Stomach smooth muscle (tissue), 2 donors: ENCODE data around the gene ISCA1.

Experiments used
- H3K27ac ChIP-seq: one replicate; pipeline ENCODE4 v1.7.0; 2013; ENCODE audit warnings: mild to moderate bottlenecking, low read length, inconsistent platforms
- H3K27me3 ChIP-seq, 2 donors: one replicate each; pipeline ENCODE4 v1.7.0; 2013; ENCODE audit warnings: low read length in 2 of 2; ENCODE audit not compliant: insufficient read depth in 2 of 2, control insufficient read depth in 1 of 2
- H3K36me3 ChIP-seq, 2 donors: one replicate each; pipeline ENCODE4 v1.7.0; 2013; ENCODE audit warnings: low read length in 2 of 2; ENCODE audit not compliant: control insufficient read depth in 2 of 2, insufficient read depth in 2 of 2
- H3K4me1 ChIP-seq: one replicate; pipeline ENCODE4 v1.7.0; 2013; ENCODE audit warnings: low read length; ENCODE audit not compliant: control insufficient read depth, insufficient read depth
- H3K4me3 ChIP-seq, 2 donors: one replicate each; pipeline ENCODE4 v1.7.0; 2013; ENCODE audit warnings: low read length in 2 of 2
- H3K9ac ChIP-seq, 2 donors: one replicate each; pipeline ENCODE4 v1.7.0; 2013; ENCODE audit warnings: low read length in 2 of 2, mild to moderate bottlenecking in 1 of 2
- H3K9me3 ChIP-seq, 2 donors: one replicate each; pipeline ENCODE4 v1.7.0; 2013; ENCODE audit warnings: low read length in 2 of 2; ENCODE audit not compliant: control insufficient read depth in 2 of 2
- donor health status: healthy.
- donor health status: Pancreatic carcinoma.

Gene ISCA1

DNA sequence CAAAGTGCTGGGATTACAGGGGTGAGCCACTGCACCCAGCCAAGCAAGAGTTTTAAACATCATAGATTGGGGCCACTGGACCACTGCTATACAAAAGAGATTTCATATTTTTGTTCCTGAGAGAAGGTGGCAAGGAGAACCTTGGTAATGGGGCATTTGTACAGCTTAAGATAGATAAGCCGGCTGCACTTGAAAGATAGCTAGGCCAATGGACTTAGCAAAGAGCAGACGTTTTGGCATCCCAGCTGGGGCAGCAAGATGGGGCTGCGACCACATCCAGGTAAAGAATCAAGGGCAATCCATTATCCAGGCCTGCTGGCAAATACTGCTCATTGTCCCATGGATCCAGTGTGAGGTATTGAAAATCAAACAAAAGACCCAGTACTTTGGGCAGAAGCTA is 3.9 kb upstream of the ISCA1 start:
- Histone ChIP-seq H3K4me3 (no peak overlapping the region), H3K27me3 (no peaks in the 10 kb centered on the region), H3K4me1 (peaks cover 5% of the 10 kb centered on the region), H3K9me3 (no peaks in the 10 kb centered on the region), H3K9ac (no peak overlapping the region), H3K36me3 (peaks cover 0 to 4% of the 10 kb centered on the region in 2 donors), H3K27ac (no peak overlapping the region)

DNA sequence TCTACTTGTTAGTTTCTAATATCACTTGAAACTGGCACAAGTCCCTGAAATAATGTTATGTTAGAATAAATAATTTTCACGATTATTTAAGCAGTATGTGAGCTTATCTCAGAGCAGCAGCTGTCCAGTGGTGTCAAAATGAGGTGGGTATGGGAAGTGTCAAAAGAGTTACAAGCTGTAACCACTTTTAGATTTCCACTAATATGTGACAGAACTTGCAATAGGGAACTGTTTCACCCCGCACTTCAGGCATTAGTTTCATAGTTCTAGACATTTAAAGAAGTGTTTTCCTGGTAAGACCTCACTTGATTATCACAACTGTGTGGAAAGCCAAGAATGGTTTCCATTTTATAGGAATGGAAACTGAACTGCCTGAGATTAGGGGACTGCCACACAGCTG is 2.9 kb upstream of the ISCA1 start:
- H3K36me3 ChIP-seq, result peaks cover 0 to 4% of the 10 kb centered on the region in 2 donors
- no peaks in the 10 kb centered on the region for H3K27me3 ChIP-seq
- H3K4me3 ChIP-seq, result no peak overlapping the region
- H3K9me3 ChIP-seq, result no peaks in the 10 kb centered on the region
- no peak overlapping the region for H3K27ac ChIP-seq
- peaks cover 9% of the 10 kb centered on the region for H3K4me1 ChIP-seq
- H3K9ac ChIP-seq, result no peak overlapping the region

DNA sequence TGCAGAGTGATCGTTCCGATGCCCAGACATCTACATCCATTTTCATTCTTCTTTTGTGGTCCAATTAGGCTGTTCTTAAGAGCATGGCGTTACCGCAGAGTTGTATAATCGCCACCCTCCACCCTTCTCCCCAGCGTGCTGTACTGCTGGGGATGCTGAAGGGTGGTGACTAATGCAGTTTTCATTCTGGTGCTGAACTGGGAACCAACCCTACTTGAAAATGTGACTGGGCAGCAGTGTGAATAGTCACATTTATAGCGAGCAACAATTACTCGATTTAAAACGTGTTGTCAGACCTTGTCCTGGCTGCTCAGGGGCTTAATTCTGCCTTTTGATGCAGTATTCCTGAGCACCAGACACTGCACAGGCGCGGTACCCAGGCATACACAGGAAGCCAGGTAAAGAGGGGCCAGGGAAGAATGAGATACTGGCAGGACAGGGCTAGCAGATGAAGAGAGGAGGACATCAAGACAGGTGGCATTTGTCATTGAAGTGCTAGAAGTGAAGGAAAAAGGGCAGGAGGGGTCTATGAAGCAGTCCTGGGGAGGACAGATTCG is 719 bp upstream of the ISCA1 start:
- Histone ChIP-seq H3K27ac (peak overlapping the region; percentile 88), H3K36me3 (peaks cover 0 to 4% of the 10 kb centered on the region in 2 donors), H3K27me3 (no peaks in the 10 kb centered on the region), H3K9ac (peak overlapping the region; percentile 83 to 84), H3K4me3 (peak overlapping the region; percentile 94 to 96), H3K4me1 (peaks cover 16% of the 10 kb centered on the region), H3K9me3 (no peaks in the 10 kb centered on the region)

DNA sequence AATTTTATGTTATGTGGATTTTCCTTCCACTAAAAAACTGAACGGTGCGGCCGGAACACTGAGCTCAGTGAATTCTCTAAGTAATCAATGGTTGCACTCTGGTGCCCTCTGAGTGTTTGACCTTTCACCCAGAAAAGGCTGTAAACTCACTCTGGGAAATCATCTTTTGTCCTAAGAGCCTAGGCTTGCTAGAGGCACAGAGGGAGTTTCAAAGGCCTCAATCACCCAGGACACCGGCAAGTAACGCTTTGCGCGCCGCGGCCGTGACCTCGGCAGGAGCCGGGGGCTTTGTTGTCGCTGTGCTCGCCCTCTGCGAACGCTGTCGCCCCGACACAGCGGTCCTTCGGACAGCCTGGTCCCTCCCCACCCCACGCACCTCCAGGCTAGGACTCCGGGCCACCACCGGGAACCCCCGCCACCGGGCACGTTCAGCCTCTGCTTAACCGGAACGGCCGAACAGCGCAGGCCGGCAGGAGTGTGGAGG is 703 bp downstream of the ISCA1 start:
- peak overlapping the region; percentile 88 for H3K27ac ChIP-seq
- peaks cover 16% of the 10 kb centered on the region for H3K4me1 ChIP-seq
- no peaks in the 10 kb centered on the region for H3K9me3 ChIP-seq
- H3K27me3 ChIP-seq, result no peaks in the 10 kb centered on the region
- H3K36me3 ChIP-seq, result peaks cover 0 to 4% of the 10 kb centered on the region in 2 donors
- H3K4me3 ChIP-seq, result peak overlapping the region; percentile 94 to 96
- peak overlapping the region; percentile 83 to 84 for H3K9ac ChIP-seq

DNA sequence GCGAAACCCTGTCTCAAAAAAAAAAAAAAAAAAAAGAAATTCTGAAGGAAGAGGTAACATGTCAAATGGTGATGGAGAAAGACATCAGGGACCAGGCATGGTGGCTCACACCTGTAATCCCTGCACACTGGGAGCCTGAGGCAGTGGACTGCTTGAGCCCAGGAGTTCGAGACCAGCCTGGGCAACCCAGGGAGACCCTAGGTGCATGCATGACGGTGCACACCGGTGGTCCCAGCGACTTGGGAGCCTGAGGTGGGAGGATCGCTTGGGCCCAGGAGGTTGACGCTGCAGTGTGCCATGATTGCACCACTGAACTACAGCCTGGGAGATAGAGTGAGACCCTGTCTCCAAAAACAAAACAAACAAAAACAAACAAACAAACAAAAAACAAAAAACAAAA is 1.8 kb downstream of the ISCA1 start:
- Histone ChIP-seq H3K27ac (no peak overlapping the region), H3K27me3 (no peaks in the 10 kb centered on the region), H3K9ac (no peak overlapping the region), H3K4me1 (peaks cover 16% of the 10 kb centered on the region), H3K36me3 (peaks cover 0 to 4% of the 10 kb centered on the region in 2 donors), H3K4me3 (peak overlapping the region in 1 of 2 donors; percentile 40), H3K9me3 (no peaks in the 10 kb centered on the region)

DNA sequence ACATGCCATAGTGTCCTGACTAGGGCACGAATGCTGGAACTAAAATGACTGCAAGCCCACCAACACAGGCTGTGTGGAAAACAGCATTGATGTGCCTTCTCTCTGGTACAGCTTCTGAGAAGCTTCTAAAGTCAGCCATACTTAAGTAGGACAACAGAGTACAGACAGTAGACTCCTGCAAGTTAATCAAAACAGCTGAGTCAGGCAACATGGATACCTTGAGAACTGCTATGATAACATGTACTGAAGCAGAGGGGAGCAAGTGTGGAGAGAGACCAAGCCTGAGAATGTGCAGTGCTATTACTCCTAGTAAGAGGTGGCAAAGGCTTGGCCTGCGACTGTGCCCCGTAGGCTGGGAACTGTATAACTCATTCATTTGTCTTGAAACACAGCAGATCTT is 2.5 kb downstream of the ISCA1 start:
- Histone ChIP-seq H3K4me3 (peak overlapping the region in 1 of 2 donors; percentile 1), H3K27ac (no peak overlapping the region), H3K9ac (no peak overlapping the region), H3K9me3 (no peaks in the 10 kb centered on the region), H3K4me1 (peaks cover 16% of the 10 kb centered on the region), H3K36me3 (peaks cover 0 to 4% of the 10 kb centered on the region in 2 donors), H3K27me3 (no peaks in the 10 kb centered on the region)

DNA sequence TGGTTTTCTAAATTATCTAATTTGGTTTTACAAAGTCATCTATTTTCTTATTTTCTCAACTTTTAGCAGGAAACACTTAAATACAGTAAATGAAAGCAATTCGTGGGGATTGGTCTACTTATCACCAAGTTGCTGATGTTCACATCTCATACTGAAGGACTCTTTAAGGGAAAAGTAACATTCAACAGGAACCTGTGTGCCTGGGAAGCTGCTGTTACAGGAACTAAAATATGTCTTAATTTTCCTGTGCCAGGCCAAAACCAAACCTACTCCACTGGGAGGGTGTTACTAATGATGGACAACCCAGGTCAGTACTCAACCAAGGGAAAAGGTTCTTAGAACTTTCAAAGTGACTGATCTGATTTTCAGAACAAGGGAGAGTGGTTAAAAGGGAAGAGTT is 5.3 kb downstream of the ISCA1 start:
- H3K36me3 ChIP-seq, result peaks cover 10 to 12% of the 10 kb centered on the region in 2 donors
- no peaks in the 10 kb centered on the region for H3K9me3 ChIP-seq
- H3K9ac ChIP-seq, result no peak overlapping the region
- no peaks in the 10 kb centered on the region for H3K27me3 ChIP-seq
- H3K27ac ChIP-seq, result no peak overlapping the region
- peaks cover 10% of the 10 kb centered on the region for H3K4me1 ChIP-seq
- H3K4me3 ChIP-seq, result no peak overlapping the region

DNA sequence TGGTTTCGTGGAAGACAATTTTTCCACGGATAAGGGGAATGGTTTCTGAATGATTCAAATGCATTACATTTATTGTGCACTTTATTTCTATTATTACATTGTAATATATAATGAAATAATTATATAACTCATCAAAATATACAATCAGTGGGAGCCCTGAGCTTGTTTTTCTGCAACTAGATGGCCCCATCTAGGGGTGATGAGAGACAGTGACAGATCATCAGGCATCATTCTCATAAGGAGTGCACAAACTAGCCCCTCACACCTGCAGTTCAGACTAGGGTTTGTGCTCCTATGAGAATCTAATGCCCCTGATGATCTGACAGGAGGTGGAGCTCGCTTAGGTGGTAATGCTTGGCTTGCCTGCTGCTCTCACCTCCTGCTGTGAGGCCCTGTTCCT is 6.4 kb downstream of the ISCA1 start:
- H3K27me3 ChIP-seq, result no peaks in the 10 kb centered on the region
- H3K4me3 ChIP-seq, result no peak overlapping the region
- H3K4me1 ChIP-seq, result peaks cover 10% of the 10 kb centered on the region
- no peak overlapping the region for H3K27ac ChIP-seq
- no peaks in the 10 kb centered on the region for H3K9me3 ChIP-seq
- no peak overlapping the region for H3K9ac ChIP-seq
- peaks cover 14 to 23% of the 10 kb centered on the region in 2 donors for H3K36me3 ChIP-seq

DNA sequence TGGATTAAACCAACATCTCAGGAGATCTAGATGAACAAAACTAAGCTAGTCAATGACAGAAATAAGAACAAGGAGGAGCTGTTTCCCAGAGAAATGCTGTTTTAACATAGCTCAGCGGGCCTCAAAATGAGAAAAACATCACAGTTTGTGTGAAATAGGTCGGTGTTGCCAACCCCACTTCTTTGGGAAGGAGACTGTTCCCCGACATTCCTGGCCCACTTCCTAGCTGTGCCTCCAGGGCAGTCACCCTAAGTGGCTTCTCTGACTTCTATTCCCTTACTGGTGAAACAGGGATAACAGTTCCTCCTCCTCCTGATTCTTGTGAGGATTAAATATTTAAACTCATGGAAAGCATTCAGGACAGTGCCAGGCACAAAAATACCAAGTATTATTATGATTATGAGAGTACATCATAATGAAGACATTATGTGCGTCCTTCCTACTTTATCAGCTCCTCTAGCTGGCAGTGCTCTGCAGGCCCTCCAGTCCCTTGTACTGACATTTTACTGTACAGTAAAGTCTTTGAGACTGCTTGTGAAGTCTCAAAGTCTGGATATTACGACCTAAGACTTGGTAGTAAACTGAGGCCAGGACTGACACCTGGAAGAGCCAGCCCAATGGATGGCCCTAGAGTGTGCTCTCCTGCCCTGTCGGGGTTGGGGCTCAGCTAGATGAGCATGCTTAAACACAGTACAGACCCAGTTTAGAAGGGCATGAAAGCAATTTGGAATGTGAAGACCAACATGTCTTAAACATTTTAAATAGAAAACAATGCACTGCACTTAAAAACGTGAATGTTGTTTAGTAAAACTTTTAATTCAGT is 7.3 kb downstream of the ISCA1 start:
- Histone ChIP-seq H3K9me3 (no peaks in the 10 kb centered on the region), H3K4me1 (peaks cover 4% of the 10 kb centered on the region), H3K36me3 (peaks cover 14 to 23% of the 10 kb centered on the region in 2 donors), H3K27ac (no peak overlapping the region), H3K27me3 (no peaks in the 10 kb centered on the region), H3K4me3 (no peak overlapping the region), H3K9ac (no peak overlapping the region)

DNA sequence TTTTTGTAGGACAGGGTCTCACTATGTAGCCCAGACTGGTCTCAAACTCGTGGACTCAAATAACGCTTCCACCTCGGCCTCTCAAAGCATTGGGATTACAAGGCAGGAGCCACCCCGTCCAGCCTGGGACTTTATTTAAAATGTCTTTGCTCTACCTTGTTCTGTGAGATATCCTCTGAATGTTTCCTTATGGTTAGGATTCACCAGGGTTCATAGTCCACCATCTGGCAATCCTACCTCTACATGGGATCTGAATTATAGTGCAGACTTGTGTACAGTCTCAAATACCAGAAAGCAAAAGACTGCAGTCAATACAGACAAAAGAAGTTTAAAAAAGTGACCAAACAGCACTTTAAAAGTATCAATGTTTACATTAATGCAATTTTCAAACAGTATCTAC is 10.1 kb downstream of the ISCA1 start:
- H3K27me3 ChIP-seq, result no peaks in the 10 kb centered on the region
- no peak overlapping the region for H3K4me3 ChIP-seq
- H3K9ac ChIP-seq, result no peak overlapping the region
- H3K36me3 ChIP-seq, result peaks cover 12 to 23% of the 10 kb centered on the region in 2 donors
- H3K4me1 ChIP-seq, result no peaks in the 10 kb centered on the region
- H3K27ac ChIP-seq, result no peak overlapping the region
- H3K9me3 ChIP-seq, result no peaks in the 10 kb centered on the region

DNA sequence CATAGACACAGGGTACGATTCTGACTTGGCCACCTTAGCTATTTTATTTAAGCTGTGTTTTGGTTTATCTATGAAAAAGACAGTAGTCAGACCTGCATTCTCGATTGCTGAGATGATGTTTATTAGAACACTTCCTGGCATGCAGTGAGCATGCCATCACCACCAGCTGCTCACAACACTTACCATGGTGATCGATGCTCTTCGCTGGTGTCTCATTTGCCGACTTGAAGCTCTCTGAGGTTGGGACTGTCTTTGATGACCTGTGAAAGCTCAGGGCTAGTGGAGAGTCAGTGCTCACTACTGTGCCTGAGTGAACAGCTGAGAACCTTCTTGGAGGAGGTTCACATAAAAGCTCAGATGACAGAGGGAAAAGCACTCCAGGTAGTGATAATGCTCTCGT is 18.5 kb downstream of the ISCA1 start:
- H3K4me3 ChIP-seq, result no peak overlapping the region
- no peaks in the 10 kb centered on the region for H3K4me1 ChIP-seq
- H3K27me3 ChIP-seq, result no peaks in the 10 kb centered on the region
- H3K36me3 ChIP-seq, result peaks cover 10 to 27% of the 10 kb centered on the region in 2 donors
- no peak overlapping the region for H3K27ac ChIP-seq
- no peak overlapping the region for H3K9ac ChIP-seq
- no peaks in the 10 kb centered on the region for H3K9me3 ChIP-seq
